GM19193 (cell line): ENCODE data around the gene VPS13C.

Experiments used
- POLR2A ChIP-seq: IDR thresholded peaks from 4 replicates; pipeline ENCODE4 v1.6.1; 2011; ENCODE audit not compliant: insufficient read depth, insufficient read length; ENCODE audit errors: extremely low read depth

VPS13C gene

DNA sequence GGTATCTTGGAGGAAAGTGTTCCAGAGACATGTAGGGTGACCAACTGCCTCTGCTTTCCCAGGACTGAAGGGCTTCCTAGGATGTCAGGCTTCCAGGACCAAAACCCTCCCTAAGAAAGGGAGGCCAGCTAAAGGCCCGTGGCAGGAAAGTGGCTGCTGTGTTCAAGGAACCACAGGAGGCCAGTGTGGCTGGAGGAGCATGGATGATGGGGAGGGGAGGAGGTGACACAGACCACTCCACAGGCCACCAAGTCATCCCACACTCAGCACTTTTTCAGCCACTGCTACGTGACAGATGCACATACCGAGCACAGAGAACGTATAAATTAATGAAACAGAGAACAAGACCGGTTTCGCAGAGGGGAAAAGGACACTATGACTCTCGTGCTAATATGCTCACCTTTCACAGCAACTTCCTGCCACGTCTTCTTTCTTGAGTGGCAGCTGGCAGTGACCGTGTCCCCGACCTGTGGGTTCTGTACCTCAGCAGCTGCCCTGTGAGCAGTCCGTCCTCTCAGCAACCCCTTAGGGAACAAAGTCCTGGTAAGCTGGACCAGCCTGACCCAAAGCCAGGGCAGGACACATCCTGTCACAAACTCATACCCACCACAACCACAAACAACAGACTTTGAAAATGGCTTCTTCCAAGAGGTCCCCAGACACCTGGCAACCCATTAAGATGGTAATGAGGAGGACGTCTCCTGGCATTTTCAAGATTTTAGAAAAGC is 244.7 kb downstream of the VPS13C start:
- no peak for TF ChIP-seq POLR2A

DNA sequence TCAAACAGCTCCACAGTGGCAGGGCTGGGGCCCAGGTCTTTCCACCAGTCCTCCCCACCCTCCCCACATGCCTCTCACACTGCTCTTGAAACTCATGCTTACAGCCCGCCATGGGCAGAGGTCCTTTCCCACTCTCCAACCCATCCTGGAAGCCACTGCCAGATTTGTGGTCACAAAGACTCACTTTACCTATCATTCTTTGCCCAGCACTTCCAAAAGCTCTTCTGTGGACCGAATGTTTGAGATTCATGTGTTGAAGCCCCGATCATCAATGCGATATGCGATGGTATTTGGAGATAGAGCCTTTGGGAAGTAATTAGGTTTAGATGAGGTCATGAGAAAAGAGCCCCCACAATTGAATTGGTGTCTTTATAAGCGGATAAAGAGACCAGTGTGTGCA is 247.8 kb downstream of the VPS13C start:
- TF ChIP-seq POLR2A: no peak

- no peak for TF ChIP-seq POLR2A
Observed at GRCh38 chr15:61811952-61812351, 248.3 kb downstream of the VPS13C start.

GRCh38 chr15:61809216-61809615 is 251.0 kb downstream of the VPS13C start:
- no peak for TF ChIP-seq POLR2A

- TF ChIP-seq POLR2A: no peak
Observed at GRCh38 chr15:61807281-61807929, 252.8 kb downstream of the VPS13C start.
